Measurements from ENCODE around the gene MISP3.

MISP3 gene

GRCh38 chr19:14080887-14081796 lies 8.6 kb downstream of the MISP3 start:
- H3K36me3 ChIP-seq, result no peaks in the 10 kb centered on the region
- H3K27me3 ChIP-seq, result no peaks in the 10 kb centered on the region
- peak overlapping the region; percentile 86 for H3K27ac ChIP-seq
- peak overlapping the region; percentile 85 to 93 for H3K4me3 ChIP-seq (ENCODE audit: low read depth in 1 of 2, low read length in 1 of 2)
- TF ChIP-seq, protein P1, sequence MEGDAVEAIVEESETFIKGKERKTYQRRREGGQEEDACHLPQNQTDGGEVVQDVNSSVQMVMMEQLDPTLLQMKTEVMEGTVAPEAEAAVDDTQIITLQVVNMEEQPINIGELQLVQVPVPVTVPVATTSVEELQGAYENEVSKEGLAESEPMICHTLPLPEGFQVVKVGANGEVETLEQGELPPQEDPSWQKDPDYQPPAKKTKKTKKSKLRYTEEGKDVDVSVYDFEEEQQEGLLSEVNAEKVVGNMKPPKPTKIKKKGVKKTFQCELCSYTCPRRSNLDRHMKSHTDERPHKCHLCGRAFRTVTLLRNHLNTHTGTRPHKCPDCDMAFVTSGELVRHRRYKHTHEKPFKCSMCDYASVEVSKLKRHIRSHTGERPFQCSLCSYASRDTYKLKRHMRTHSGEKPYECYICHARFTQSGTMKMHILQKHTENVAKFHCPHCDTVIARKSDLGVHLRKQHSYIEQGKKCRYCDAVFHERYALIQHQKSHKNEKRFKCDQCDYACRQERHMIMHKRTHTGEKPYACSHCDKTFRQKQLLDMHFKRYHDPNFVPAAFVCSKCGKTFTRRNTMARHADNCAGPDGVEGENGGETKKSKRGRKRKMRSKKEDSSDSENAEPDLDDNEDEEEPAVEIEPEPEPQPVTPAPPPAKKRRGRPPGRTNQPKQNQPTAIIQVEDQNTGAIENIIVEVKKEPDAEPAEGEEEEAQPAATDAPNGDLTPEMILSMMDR (IDR thresholded peaks at IDR 0.05), result peak; percentile 21
- peaks cover 59 to 63% of the 10 kb centered on the region in 2 experiments for H3K4me1 ChIP-seq (ENCODE audit: control insufficient read depth in 1 of 2, insufficient read depth in 1 of 2, low read depth in 1 of 2, low read length in 1 of 2)
- no peaks in the 10 kb centered on the region for H3K9me3 ChIP-seq

DNA sequence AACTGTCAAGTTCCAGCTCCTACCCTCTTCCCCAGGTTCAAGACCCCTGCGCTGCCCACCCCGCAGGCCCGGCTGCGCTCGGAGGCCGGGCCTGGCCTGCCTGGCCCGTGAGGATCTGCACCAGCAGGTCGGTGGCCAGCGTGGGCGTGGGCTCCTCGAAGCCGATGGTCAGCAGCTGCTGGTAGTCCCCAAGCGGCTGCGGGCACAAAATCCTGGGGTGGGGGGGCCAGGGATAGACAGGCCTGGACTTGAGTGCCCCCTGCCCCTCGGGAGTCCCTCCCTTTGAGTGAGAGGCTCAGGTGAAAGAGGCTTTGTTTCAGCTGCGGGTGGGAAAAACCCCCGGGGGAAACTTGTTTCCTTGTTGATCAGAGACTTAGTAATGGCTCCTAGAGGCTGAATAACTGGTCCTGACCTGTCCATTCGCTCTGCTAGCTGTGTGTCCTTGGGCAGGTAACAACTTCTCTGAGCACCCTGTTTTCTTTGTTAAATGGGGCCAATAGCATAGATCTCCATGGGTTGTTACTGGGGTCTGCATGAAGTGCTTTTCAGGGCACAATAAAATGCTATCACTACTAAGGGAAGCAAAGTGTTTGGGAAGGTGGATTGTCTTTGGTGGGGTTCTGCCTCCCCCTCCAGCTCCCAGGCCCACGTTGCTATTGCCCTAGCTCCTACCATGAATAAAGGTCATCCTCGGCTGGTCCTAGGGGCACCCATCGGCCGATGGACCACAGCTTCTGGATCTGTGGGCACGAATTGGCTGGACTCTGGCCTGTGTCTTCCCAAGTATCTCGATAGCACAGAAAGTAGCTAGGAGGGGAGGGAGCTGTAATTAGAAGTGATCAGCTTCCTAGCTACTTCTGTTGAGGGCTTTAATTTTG lies 9.4 kb downstream of the MISP3 start:
- H3K27ac ChIP-seq, result peak overlapping the region; percentile 86
- H3K4me3 ChIP-seq (ENCODE audit: low read depth in 1 of 2, low read length in 1 of 2), result peak overlapping the region; percentile 85 to 93
- TF ChIP-seq, protein P1 (IDR thresholded peaks at IDR 0.05), result no peak
- no peaks in the 10 kb centered on the region for H3K9me3 ChIP-seq
- no peaks in the 10 kb centered on the region for H3K27me3 ChIP-seq
- H3K4me1 ChIP-seq (ENCODE audit: control insufficient read depth in 1 of 2, insufficient read depth in 1 of 2, low read depth in 1 of 2, low read length in 1 of 2), result peaks cover 50 to 54% of the 10 kb centered on the region in 2 experiments
- H3K36me3 ChIP-seq, result no peaks in the 10 kb centered on the region

DNA sequence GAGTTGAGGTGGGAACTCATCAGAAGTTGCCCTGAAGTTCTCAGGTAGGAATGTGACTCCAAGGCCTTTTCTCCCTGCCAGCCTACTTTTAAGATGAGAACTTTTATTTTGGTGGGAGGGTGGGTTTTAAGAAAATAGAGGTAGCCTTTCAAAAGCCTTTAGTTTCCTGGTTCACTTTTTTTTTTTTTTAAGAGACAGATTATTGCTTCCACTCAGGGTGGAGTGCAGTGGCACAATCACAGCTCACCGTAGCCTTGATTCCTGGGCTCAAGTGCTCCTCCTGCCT lies 10.0 kb downstream of the MISP3 start:
- Histone ChIP-seq H3K4me3 (ENCODE audit: low read depth in 1 of 2, low read length in 1 of 2) (no peak overlapping the region), H3K36me3 (no peaks in the 10 kb centered on the region), H3K9me3 (no peaks in the 10 kb centered on the region), H3K4me1 (ENCODE audit: control insufficient read depth in 1 of 2, insufficient read depth in 1 of 2, low read depth in 1 of 2, low read length in 1 of 2) (peaks cover 44 to 48% of the 10 kb centered on the region in 2 experiments), H3K27me3 (no peaks in the 10 kb centered on the region), H3K27ac (no peak overlapping the region)
- TF ChIP-seq, protein P1 (IDR thresholded peaks at IDR 0.05), result no peak

DNA sequence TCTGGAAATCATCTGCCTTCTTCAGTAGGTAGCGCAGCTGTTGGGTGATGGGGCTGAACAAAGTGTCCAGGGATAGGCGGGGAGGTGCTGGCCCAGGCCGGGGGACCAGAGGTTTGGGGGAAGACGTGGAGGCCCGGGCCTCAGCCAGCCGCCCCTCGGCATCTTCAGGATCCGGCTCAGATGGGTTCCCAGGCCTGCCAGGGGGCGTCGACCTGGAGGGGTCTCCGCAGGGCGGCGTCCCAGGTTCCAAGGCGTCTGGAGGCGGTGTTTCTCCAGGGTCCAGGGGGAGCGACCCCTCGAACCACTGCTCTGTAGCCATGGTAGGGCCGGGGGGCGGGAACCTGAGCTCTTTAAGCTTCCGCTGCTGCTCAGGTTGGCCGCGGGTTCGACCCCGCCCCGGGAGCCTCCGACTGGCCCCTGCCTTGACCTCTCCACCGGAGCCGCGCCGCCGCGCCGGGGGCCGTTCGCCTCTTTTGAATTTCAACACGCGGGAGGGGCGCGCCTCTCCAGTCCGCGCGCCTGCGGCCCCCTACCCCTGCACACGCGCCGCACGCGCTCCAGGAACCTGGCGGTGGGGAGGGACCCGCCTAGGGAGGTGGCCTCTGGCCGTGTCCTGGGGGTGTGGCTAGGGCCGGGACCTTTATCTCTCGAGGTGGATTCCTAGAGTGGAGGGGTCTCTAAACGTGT lies 12.9 kb downstream of the MISP3 start, which contains the start of gene C19orf67:
C19orf67 (minus strand) TSS at position 475 of the 687 bp plus-strand sequence; CDS start at position 319, 156 bp downstream.
- Histone ChIP-seq H3K4me3 (ENCODE audit: low read depth in 1 of 2, low read length in 1 of 2) (no peak within 1 kb of the TSS), H3K36me3 (no peaks in the 10 kb centered on the region), H3K9me3 (no peaks in the 10 kb centered on the region), H3K4me1 (ENCODE audit: control insufficient read depth in 1 of 2, insufficient read depth in 1 of 2, low read depth in 1 of 2, low read length in 1 of 2) (peaks cover 24 to 25% of the 10 kb centered on the region in 2 experiments), H3K27me3 (peaks cover 6% of the 10 kb centered on the region), H3K27ac (no peak within 1 kb of the TSS)
- TF ChIP-seq, protein P1 (IDR thresholded peaks at IDR 0.05), result no peak

- Histone ChIP-seq H3K27ac (no peak overlapping the region), H3K4me1 (ENCODE audit: control insufficient read depth in 1 of 2, insufficient read depth in 1 of 2, low read depth in 1 of 2, low read length in 1 of 2) (peaks cover 20 to 22% of the 10 kb centered on the region in 2 experiments), H3K4me3 (ENCODE audit: low read depth in 1 of 2, low read length in 1 of 2) (no peak overlapping the region), H3K36me3 (no peaks in the 10 kb centered on the region), H3K9me3 (no peaks in the 10 kb centered on the region), H3K27me3 (peaks cover 6% of the 10 kb centered on the region)
- TF ChIP-seq, protein P1 (IDR thresholded peaks at IDR 0.05), result no peak
These were observed 13.5 kb downstream of the MISP3 start for GRCh38 chr19:14086098-14086497.

Data from neutrophil (primary cell).